GM12878 (cell line): ENCODE data around the gene ADAMTS5. TPM values are rescaled to one million over a fixed set of nuclear protein-coding genes. Genes with fewer than 3 reads are reported as not detected.

ENCODE experiments used
- ATAC-seq: fragments of 200-7000 bp; cut with Tn5 transposase; 3 replicates; pipeline ENCODE4 v1.9.1; 2020; ENCODE audit warnings: mild to moderate bottlenecking, moderate library complexity
- BruUV-seq: library from RNA; stranded (reverse); fragments of 400-500 nt; replicated peaks from 2 replicates; lab custom pipeline; 2021; lab: Mats Ljungman, UMichigan
- CTCF ChIA-PET: fragments of 300-600 bp; sonication (Branson Sonifier 250); formaldehyde crosslinking; extraction: SDS; loops from one replicate; lab custom pipeline; 2021; ENCODE audit warnings: inconsistent platforms; lab: Yijun Ruan, JAX
- POLR2A ChIA-PET: fragments of 350-600 bp; formaldehyde crosslinking; extraction: SDS; loops from one replicate; lab custom pipeline; 2021; ENCODE audit warnings: inconsistent platforms; lab: Charles Lee
- RAD21 ChIA-PET: fragments of 300-600 bp; sonication (Branson Sonifier 250); formaldehyde crosslinking; loops from one replicate; lab custom pipeline; 2023; ENCODE audit warnings: antibody characterized with exemption; ENCODE audit not compliant: unreplicated experiment; lab: Charles Lee
- SMC1A ChIA-PET: fragments of 300-600 bp; sonication (Branson Sonifier 250); formaldehyde crosslinking; loops from one replicate; lab custom pipeline; 2023; ENCODE audit not compliant: unreplicated experiment, uncharacterized antibody; lab: Charles Lee
- DNase-seq: peaks from one replicate; pipeline ENCODE4 v3.0.0-alpha.2; 2011; ENCODE audit warnings: low read depth, low spot score
- FAIRE-seq: peaks from 3 replicates; lab custom pipeline; 2011; peaks lifted over from hg19 to GRCh38; lab: Jason Lieb, UNC
- H2AFZ ChIP-seq: 2 replicates; pipeline ENCODE4 v1.6.0; 2011; ENCODE audit warnings: low read depth, low read length, control low read depth; ENCODE audit not compliant: control insufficient read depth
- H3K27ac ChIP-seq: 2 replicates; pipeline ENCODE4 v1.5.1; 2011; ENCODE audit warnings: control low read depth; ENCODE audit not compliant: control insufficient read depth, insufficient read depth
- H3K27me3 ChIP-seq, 2 experiments: replicated peaks in 1 of 2; 2 replicates each; pipeline versions ENCODE4 v1.6.0 to v1.6.1; 2011; ENCODE audit warnings: low read length in 1 of 2; ENCODE audit not compliant: control insufficient read depth in 2 of 2, insufficient read depth in 2 of 2
- H3K36me3 ChIP-seq, 2 experiments: 2 replicates each; pipeline ENCODE4 v1.5.1; 2011; ENCODE audit warnings: low read length in 1 of 2; ENCODE audit not compliant: control insufficient read depth in 2 of 2, insufficient read depth in 2 of 2
- H3K4me1 ChIP-seq: 2 replicates; pipeline ENCODE4 v1.6.1; 2011; ENCODE audit warnings: mild to moderate bottlenecking, low read length, moderate library complexity, mixed read lengths; ENCODE audit not compliant: control insufficient read depth, insufficient read depth
- H3K4me2 ChIP-seq: 2 replicates; pipeline ENCODE4 v1.6.0; 2011; ENCODE audit warnings: control low read depth; ENCODE audit not compliant: control insufficient read depth, insufficient read depth
- H3K4me3 ChIP-seq: fragments of 200-600 bp; sonication (generic); 2 replicates; pipeline ENCODE4 v1.5.1; 2016
- H3K79me2 ChIP-seq: 2 replicates; pipeline ENCODE4 v1.6.0; 2011; ENCODE audit warnings: low read length; ENCODE audit not compliant: control insufficient read depth, insufficient read depth
- H3K9ac ChIP-seq: 2 replicates; pipeline ENCODE4 v1.8.0; 2011; ENCODE audit warnings: low read length, control low read depth, mixed read lengths; ENCODE audit not compliant: control insufficient read depth, insufficient read depth
- H3K9me3 ChIP-seq: replicated peaks from 3 replicates; pipeline ENCODE4 v1.5.1; 2011; ENCODE audit warnings: mild to moderate bottlenecking, low read length; ENCODE audit not compliant: control insufficient read depth, insufficient read depth
- H4K20me1 ChIP-seq: 2 replicates; pipeline ENCODE4 v1.6.0; 2011; ENCODE audit not compliant: control insufficient read depth, insufficient read depth
- BHLHE40 ChIP-seq, 2 experiments: fragments of 450-650 bp in 1 of 2; IDR thresholded peaks; 2 replicates each; pipeline ENCODE4 v1.6.1; 2011 to 2017; ENCODE audit warnings: low read depth in 2 of 2, borderline replicate concordance in 1 of 2, improper control_type of control experiment in 1 of 2, low read length in 1 of 2, mild to moderate bottlenecking in 1 of 2
- BRCA1 ChIP-seq: IDR thresholded peaks from 2 replicates; pipeline ENCODE4 v1.6.1; 2011; ENCODE audit warnings: low read depth, low read length, improper control_type of control experiment
- CBX3 ChIP-seq: fragments of 200-600 bp; sonication (generic); IDR thresholded peaks from 2 replicates; pipeline ENCODE4 v1.6.1; 2016; ENCODE audit warnings: low read depth, borderline replicate concordance
- CREB1 ChIP-seq: IDR thresholded peaks from 2 replicates; pipeline ENCODE4 v1.6.1; 2012; ENCODE audit warnings: low read depth, mild to moderate bottlenecking, inconsistent platforms
- DPF2 ChIP-seq: fragments of 450-650 bp; IDR thresholded peaks from 2 replicates; pipeline ENCODE4 v1.6.1; 2017; ENCODE audit warnings: mild to moderate bottlenecking
- EZH2 ChIP-seq: IDR thresholded peaks from 2 replicates; pipeline ENCODE4 v1.6.1; 2012; ENCODE audit warnings: low read depth, mild to moderate bottlenecking, control low read depth, inconsistent platforms, low read length, borderline replicate concordance; ENCODE audit not compliant: control insufficient read depth
- HDAC2 ChIP-seq: fragments of 200-600 bp; sonication (generic); IDR thresholded peaks from 2 replicates; pipeline ENCODE4 v1.6.1; 2017
- NFIC ChIP-seq: IDR thresholded peaks from 2 replicates; pipeline ENCODE4 v1.6.1; 2012; ENCODE audit warnings: low read depth, mild to moderate bottlenecking, inconsistent platforms, low read length, moderate library complexity
- NR2C1 ChIP-seq: fragments of 450-650 bp; IDR thresholded peaks from 2 replicates; pipeline ENCODE4 v1.6.1; 2017; ENCODE audit warnings: antibody characterized with exemption, mild to moderate bottlenecking, moderate library complexity
- SMARCA5 ChIP-seq: fragments of 450-650 bp; IDR thresholded peaks from 2 replicates; pipeline ENCODE4 v1.6.1; 2017; ENCODE audit warnings: mild to moderate bottlenecking
- WRNIP1 ChIP-seq: IDR thresholded peaks from 2 replicates; pipeline ENCODE4 v1.6.1; 2011; ENCODE audit warnings: low read depth, low read length, improper control_type of control experiment, borderline replicate concordance
- ZSCAN29 ChIP-seq: fragments of 450-650 bp; IDR thresholded peaks from 2 replicates; pipeline ENCODE4 v1.6.1; 2017; ENCODE audit warnings: mild to moderate bottlenecking, moderate library complexity
- WGBS: methylation state at CpG from one replicate; pipeline ENCODE4 v1.1.6; 2016; ENCODE audit warnings: low lambda C conversion rate; ENCODE audit not compliant: insufficient replicate concordance, insufficient coverage; ENCODE audit errors: missing lambda C conversion rate; 5-methylcytosine and 5-hydroxymethylcytosine counted together
- in situ Hi-C: fragments of 300-500 bp; cut with MboI; formaldehyde crosslinking; loops from 9 replicates; pipeline ENCODE4 v1.14.3; 2018; ENCODE audit warnings: mixed read lengths
- intact Hi-C: fragments of 100-400 bp; cut with micrococcal nuclease; formaldehyde crosslinking; loops from one replicate; pipeline ENCODE4 v1.14.2; 2022; ENCODE audit not compliant: unreplicated experiment
- polyA plus RNA-seq, 11 experiments: library from polyadenylated mRNA; depleted of rRNA in 4 of 11; unstranded in 6 of 11; stranded (reverse) in 5 of 11; fragments of >200 nt; fragmentation: Nextera tagmentation in 4 of 11; fragmentation: Illumina TruSeq in 1 of 11; extraction: Ambion mirVana in 4 of 11; extraction: Trizol in 1 of 11; gene quantifications; 1 replicate in 1 of 11; 2 replicates in 10 of 11; pipeline versions ENCODE4 v1.2.1 to v1.2.3, GENCODE V29; 2011 to 2016; ENCODE audit warnings: inconsistent platforms in 2 of 11, missing spikeins in 2 of 11, low read depth in 1 of 11
- total RNA-seq, 4 experiments: library from RNA; depleted of rRNA in 3 of 4; stranded (reverse); fragments of >200 nt in 3 of 4; fragmentation: Illumina TruSeq in 1 of 4; extraction: Trizol in 1 of 4; gene quantifications; 2 replicates each; pipeline versions ENCODE4 v1.2.1 to v1.2.3, GENCODE V29; 2013 to 2021
- TF ChIP-seq, protein P1 (sequence below): IDR thresholded peaks from 2 replicates; pipeline ENCODE4 v1.6.1; 2012; ENCODE audit warnings: mild to moderate bottlenecking, low read depth, low read length
- TF ChIP-seq, protein P2 (sequence below): fragments of 150-350 bp; IDR thresholded peaks from 2 replicates; pipeline ENCODE4 v1.6.1; 2014; ENCODE audit warnings: mild to moderate bottlenecking, low read depth, low read length
- TF ChIP-seq, protein P3 (sequence below): fragments of 450-650 bp; IDR thresholded peaks from 2 replicates; pipeline ENCODE4 v1.6.1; 2016; ENCODE audit warnings: mild to moderate bottlenecking, moderate library complexity, borderline replicate concordance

ADAMTS5 gene
- total and polyA plus RNA-seq, 10 of the 15 experiments (the other 5 are each of a cell fraction or from before 2014, with no cell fraction given), result not detected

DNA sequence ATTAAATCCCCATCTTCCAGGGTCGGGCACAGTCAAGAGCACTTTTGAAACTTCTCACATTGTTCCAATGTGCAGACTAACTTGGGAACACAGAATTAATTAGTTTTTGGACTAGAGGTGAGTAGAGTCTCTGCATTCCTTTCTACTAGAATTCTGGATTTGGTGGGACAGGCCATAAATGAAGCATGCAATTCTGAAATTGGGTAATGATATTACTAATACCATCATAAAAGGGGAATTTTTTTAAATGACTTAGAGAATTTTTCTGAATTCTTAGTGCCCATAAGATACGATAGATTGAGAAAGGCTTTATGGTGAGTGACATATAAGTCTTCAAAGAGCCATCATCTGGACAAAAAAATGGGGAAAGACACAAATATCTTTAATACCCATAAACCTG lies 41.8 kb downstream of the ADAMTS5 start:
- no peaks in the 10 kb centered on the region for H3K79me2 ChIP-seq
- no peaks in the 10 kb centered on the region for H3K36me3 ChIP-seq
- TF ChIP-seq NFIC, result no peak
- TF ChIP-seq SMARCA5, result no peak
- TF ChIP-seq, protein P1, sequence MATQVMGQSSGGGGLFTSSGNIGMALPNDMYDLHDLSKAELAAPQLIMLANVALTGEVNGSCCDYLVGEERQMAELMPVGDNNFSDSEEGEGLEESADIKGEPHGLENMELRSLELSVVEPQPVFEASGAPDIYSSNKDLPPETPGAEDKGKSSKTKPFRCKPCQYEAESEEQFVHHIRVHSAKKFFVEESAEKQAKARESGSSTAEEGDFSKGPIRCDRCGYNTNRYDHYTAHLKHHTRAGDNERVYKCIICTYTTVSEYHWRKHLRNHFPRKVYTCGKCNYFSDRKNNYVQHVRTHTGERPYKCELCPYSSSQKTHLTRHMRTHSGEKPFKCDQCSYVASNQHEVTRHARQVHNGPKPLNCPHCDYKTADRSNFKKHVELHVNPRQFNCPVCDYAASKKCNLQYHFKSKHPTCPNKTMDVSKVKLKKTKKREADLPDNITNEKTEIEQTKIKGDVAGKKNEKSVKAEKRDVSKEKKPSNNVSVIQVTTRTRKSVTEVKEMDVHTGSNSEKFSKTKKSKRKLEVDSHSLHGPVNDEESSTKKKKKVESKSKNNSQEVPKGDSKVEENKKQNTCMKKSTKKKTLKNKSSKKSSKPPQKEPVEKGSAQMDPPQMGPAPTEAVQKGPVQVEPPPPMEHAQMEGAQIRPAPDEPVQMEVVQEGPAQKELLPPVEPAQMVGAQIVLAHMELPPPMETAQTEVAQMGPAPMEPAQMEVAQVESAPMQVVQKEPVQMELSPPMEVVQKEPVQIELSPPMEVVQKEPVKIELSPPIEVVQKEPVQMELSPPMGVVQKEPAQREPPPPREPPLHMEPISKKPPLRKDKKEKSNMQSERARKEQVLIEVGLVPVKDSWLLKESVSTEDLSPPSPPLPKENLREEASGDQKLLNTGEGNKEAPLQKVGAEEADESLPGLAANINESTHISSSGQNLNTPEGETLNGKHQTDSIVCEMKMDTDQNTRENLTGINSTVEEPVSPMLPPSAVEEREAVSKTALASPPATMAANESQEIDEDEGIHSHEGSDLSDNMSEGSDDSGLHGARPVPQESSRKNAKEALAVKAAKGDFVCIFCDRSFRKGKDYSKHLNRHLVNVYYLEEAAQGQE, result no peak
- TF ChIP-seq DPF2, result no peak
- no peak for TF ChIP-seq BHLHE40 (IDR thresholded peaks at IDR 0.05; ENCODE audit: borderline replicate concordance in 1 of 2, low read depth in 2 of 2, low read length in 1 of 2)
- no peak for TF ChIP-seq CREB1
- no peak for TF ChIP-seq CBX3
- TF ChIP-seq, protein P2, sequence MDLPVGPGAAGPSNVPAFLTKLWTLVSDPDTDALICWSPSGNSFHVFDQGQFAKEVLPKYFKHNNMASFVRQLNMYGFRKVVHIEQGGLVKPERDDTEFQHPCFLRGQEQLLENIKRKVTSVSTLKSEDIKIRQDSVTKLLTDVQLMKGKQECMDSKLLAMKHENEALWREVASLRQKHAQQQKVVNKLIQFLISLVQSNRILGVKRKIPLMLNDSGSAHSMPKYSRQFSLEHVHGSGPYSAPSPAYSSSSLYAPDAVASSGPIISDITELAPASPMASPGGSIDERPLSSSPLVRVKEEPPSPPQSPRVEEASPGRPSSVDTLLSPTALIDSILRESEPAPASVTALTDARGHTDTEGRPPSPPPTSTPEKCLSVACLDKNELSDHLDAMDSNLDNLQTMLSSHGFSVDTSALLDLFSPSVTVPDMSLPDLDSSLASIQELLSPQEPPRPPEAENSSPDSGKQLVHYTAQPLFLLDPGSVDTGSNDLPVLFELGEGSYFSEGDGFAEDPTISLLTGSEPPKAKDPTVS, result no peak
- no peak for TF ChIP-seq WRNIP1
- TF ChIP-seq HDAC2, result no peak
- TF ChIP-seq ZSCAN29, result no peak
- TF ChIP-seq, protein P3, sequence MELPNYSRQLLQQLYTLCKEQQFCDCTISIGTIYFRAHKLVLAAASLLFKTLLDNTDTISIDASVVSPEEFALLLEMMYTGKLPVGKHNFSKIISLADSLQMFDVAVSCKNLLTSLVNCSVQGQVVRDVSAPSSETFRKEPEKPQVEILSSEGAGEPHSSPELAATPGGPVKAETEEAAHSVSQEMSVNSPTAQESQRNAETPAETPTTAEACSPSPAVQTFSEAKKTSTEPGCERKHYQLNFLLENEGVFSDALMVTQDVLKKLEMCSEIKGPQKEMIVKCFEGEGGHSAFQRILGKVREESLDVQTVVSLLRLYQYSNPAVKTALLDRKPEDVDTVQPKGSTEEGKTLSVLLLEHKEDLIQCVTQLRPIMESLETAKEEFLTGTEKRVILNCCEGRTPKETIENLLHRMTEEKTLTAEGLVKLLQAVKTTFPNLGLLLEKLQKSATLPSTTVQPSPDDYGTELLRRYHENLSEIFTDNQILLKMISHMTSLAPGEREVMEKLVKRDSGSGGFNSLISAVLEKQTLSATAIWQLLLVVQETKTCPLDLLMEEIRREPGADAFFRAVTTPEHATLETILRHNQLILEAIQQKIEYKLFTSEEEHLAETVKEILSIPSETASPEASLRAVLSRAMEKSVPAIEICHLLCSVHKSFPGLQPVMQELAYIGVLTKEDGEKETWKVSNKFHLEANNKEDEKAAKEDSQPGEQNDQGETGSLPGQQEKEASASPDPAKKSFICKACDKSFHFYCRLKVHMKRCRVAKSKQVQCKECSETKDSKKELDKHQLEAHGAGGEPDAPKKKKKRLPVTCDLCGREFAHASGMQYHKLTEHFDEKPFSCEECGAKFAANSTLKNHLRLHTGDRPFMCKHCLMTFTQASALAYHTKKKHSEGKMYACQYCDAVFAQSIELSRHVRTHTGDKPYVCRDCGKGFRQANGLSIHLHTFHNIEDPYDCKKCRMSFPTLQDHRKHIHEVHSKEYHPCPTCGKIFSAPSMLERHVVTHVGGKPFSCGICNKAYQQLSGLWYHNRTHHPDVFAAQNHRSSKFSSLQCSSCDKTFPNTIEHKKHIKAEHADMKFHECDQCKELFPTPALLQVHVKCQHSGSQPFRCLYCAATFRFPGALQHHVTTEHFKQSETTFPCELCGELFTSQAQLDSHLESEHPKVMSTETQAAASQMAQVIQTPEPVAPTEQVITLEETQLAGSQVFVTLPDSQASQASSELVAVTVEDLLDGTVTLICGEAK, result no peak
- no peak for TF ChIP-seq NR2C1
- no peak for TF ChIP-seq BRCA1
- TF ChIP-seq EZH2, result no peak
- FAIRE-seq (no peak), ATAC-seq (no peak), DNase-seq (no peak)
- H3K9ac ChIP-seq, result no peak overlapping the region
- CTCF ChIA-PET, result no interaction called here
- RAD21 ChIA-PET, result no interaction called here
- no peak overlapping the region for H2AFZ ChIP-seq
- H3K4me3 ChIP-seq, result no peak overlapping the region
- H3K27ac ChIP-seq, result no peak overlapping the region
- no peaks in the 10 kb centered on the region for H4K20me1 ChIP-seq
- in situ Hi-C loops, result no loop called here
- POLR2A ChIA-PET, result no interaction called here
- WGBS, result 0% methylated on average over 2 of the region's 2 CpGs
- H3K27me3 ChIP-seq, result no peaks in the 10 kb centered on the region
- SMC1A ChIA-PET, result no interaction called here
- no peaks in the 10 kb centered on the region; the same call in 2 of the 3 replicates for H3K9me3 ChIP-seq
- intact Hi-C loops, result no loop called here
- no TSS peak for BruUV-seq
- H3K4me1 ChIP-seq, result no peaks in the 10 kb centered on the region
- H3K4me2 ChIP-seq, result no peak overlapping the region
